HG03439 (cell line): ENCODE results near the gene RSPH6A.

ENCODE experiments used
- ATAC-seq: cut with Tn5 transposase; IDR thresholded peaks from one replicate; pipeline ENCODE4 v1.9.1; 2021; ENCODE audit warnings: mild to moderate bottlenecking, moderate library complexity; ENCODE audit not compliant: unreplicated experiment

Gene RSPH6A

DNA sequence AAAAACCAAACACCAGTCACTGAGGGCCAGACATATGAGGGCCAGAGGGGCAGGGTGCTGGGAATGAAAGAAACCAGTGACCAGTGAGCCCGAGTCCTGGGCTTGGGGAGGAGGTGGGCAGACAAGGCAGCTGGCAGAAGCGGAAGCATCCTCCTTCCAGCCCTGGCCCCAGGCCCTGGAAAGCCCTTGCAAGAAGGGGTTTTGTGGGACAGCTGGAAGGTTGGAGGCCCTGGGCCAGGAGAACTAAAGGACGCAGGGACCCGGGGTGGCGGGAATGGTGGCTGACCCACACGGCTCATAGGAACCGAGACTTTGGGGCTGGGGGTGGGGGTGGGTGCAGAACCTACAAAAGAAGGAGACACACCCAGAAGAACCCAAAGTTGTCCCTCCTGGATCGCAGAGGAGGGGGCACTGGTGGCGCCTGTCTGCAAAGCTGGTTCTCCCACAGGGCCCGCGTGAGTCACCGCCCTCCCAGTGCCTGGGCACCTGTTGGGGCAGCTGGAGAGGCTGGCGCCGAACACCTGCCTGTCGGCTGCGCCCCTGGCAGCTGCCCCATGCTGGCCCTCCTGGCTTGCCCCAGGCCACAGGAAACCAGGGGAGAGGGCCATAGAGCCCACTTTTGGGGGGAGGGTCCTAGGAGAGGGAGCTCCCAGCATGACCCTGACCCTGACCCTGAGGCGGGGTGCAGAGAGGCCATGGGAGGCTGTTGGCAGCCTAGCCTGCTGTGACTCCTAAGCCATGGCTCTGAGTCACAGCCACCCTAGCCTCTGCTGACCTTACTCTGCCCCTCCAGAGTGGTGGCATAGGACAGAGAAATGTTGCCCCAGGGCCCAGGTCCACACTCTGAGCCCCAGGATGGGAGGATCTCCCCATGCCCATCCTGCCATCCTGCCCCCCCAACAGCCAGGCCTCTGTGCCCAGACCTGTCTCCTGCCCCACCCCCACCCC, 33.6 kb downstream of the RSPH6A start:
- no peak for ATAC-seq

DNA sequence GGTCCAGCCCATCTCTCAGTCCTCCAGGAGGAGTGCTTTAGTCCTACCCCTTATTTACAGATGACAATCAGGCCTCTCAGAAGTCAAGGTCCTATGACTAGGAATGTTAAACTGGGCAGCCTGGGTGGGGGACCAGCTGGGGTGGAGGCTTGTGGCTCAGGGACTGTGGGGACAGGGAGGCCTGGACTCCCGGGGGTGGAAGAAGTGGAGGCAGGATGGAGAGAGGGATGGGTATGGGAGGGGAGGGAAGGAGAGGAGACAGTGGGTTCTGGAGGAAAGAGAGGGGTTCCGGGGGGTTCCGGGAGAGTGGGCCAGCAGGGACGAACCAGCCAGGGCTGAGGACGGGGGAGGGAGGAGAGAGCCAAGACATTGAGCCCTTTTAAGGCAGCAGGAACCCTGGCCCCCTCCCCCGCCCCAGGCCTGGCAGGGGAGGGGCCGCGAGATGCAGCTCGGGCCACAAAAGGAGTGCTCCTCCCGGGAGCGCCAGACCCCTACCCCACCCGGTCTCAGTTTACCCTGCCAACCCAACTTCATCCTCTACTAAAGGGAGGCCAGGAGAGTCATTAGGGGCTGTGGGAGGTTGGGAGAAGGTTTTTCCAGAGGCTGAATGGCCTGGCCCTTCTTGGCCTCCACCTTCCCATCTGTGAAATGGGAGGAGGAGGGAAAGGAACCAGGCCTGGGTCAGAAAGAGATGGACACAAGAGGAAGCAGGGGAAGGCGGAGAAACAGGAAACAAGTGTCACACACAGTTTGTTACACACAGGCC, 34.5 kb downstream of the RSPH6A start:
- ATAC-seq, result no peak

GRCh38 chr19:45780146-45780447, 35.0 kb downstream of the RSPH6A start:
- ATAC-seq, result no peak

GRCh38 chr19:45779231-45780145, 35.6 kb downstream of the RSPH6A start:
- ATAC-seq, result peak; percentile 66

- ATAC-seq, result no peak
Observed at GRCh38 chr19:45778010-45778661, 37.0 kb downstream of the RSPH6A start.

GRCh38 chr19:45777395-45777961, 37.6 kb downstream of the RSPH6A start:
- no peak for ATAC-seq

- ATAC-seq, result no peak
Observed at GRCh38 chr19:45774765-45775164, 40.3 kb downstream of the RSPH6A start.

DNA sequence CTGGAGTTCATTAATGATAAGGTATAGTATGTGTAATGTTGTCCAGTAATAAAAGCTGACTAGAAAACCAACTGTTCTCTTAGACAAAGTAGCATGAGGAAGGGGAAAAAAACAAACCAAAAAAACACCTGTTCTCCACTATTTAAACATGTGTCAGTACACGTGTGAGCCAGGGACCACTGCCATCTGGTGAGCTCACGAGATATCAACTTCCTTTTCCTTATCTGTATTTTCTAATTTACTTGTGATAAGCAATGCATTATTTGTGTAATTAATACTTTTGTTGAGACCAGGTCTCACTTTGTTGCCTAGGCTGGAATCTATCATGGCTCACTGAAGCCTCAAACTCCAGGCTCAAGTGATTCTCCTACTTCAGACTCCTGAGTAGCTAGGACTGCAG, 41.7 kb downstream of the RSPH6A start:
- ATAC-seq, result no peak

DNA sequence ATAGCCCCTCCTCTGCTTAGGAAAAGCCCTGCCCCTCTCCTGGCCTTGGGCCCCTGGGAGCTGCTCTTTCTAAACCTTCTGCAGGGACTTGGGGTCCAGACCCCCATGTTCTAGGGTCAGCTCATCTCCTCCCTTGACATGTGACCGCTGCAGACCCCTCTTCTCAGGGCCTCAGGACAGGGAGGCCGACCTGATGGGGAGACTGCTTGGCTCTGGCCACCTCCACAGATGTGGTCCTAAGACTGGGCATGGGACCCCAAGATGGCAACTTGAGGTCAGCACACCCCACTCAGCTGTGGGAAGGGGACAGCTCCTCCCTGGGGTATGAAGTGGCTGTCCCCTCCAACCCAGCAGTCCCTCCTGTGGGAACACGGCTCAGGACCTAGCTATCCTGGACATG, 42.2 kb downstream of the RSPH6A start:
- no peak for ATAC-seq

DNA sequence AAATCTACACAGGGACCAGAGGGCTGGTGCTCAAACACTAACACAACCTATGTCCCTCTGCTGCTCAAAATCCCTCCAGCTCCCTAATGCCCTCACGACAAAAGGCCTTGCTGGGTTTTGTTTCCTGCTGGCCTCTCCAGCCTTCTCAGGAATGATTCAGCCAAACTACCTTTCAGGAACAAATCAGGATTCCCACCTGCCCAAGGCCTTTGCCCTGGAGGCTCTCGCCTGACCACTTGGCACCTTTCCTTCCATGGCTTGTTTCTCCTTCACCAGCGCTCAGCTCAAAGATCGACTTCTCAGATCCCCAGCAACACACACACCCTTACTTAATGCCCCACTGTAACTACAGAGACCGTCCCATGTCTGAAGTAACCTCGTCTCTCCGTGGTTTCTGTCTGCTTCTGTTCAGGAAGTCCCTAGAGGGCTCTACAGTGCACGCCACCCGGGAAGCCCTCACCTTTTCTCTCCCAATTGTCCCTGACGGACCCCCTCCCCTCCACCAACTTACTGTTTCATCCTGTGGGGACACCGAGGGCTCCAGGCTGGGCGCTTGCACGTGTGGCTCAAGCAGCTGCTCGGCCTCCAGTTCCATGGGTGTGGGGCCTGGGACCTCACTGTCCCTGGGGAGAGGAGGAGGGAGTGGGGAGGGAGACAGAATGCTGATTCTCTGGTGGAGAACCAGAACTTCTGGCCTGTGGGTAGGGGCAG, 42.8 kb downstream of the RSPH6A start:
- no peak for ATAC-seq

DNA sequence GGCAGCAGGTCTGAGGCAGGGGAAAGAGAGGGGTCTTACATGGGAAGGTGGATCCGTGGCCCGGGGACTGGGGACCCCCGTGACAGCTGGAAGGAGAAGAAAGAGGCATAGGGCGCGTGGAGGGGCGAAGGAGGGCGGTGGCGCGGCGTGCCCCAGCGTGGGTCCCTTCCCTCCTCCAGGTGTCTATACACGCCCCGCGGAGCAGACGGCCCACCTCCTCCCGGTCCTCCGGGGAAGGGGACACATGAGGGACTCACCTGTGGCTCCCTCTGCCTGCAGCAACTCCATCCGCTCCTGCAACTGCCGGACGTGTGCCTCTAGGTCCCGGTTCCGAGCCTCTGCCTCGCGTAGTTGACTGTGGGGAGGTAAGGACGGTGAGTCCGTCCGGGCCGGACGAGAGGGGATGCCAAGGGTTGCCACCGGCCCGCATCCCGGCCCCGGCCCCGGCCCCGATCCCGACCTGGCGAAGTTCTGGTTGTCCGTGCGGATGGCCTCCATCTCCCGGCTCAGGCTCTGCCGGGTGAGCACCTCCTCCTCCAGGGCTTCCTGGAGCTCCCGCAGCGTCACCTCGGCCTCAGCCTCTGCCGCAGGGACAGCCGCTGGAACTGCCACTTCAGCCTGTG, 43.7 kb downstream of the RSPH6A start:
- ATAC-seq, result no peak

DNA sequence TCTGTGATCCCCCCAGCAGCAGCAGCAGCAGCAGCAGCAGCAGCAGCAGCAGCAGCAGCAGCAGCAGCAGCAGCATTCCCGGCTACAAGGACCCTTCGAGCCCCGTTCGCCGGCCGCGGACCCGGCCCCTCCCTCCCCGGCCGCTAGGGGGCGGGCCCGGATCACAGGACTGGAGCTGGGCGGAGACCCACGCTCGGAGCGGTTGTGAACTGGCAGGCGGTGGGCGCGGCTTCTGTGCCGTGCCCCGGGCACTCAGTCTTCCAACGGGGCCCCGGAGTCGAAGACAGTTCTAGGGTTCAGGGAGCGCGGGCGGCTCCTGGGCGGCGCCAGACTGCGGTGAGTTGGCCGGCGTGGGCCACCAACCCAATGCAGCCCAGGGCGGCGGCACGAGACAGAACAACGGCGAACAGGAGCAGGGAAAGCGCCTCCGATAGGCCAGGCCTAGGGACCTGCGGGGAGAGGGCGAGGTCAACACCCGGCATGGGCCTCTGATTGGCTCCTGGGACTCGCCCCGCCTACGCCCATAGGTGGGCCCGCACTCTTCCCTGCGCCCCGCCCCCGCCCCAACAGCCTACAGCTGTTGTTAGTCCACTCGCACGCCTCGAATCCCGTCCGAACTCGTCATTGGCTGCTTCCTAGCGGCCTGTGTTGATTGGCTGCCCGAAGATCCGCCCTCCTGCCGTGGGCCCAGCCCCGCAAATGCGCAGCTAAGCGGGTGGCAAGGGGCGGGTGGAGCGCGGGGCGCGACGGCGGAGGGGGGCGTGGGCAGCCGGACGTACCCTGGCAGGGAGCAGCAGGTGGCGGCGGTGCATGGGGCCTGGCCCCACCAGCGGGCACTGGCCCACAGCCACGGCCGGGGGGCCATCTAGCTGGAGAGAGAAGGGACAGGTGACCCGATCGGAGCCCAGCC, 44.7 kb downstream of the RSPH6A start:
- peak; percentile 44 for ATAC-seq

- ATAC-seq, result no peak
Observed at GRCh38 chr19:45769821-45770191, 45.3 kb downstream of the RSPH6A start.

DNA sequence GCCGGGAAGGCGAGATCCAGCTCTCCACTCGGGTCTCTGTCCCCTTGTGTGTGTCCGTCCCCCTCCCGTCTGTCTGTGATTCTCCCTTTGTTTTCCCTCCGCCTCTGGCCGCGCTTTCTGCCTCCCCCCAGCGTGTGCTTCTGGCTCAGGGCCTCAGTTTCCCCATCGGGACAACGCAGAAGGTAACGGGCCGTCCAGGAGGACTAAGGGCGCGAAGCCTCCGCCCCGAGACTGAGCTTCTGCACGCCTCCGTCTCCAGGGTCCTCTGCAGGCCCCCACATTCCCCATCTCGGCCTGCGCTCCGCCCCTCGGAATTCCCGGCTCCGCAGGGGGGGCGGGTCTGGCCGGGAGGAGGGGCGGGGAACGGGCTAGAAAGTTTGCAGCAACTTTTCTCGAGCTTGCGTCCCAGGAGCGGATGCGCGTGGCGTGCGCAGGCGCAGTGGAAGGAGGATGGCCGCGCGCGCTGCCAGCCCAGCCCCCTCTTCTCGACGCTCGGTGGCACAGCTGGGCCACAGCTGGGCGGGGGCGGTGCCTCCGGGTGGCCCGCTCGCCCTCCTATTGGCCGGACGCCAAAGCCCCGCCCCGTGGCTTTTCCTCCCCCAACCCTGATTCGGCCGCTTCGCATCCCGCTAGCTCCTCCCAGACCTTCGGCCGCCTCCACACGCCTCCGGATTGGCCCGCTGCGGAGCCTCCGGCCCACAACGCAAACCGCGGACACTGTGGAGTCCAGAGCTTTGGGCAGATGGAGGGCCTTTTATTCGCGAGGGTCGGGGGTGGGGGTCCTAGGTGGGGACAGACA, 45.9 kb downstream of the RSPH6A start, which contains the start of gene SIX5:
Gene SIX5 (minus strand): TSS at position 269 of the 799 bp plus-strand sequence. CDS start 408 bp downstream, outside the sequence.
- ATAC-seq, result peak; percentile 54

DNA sequence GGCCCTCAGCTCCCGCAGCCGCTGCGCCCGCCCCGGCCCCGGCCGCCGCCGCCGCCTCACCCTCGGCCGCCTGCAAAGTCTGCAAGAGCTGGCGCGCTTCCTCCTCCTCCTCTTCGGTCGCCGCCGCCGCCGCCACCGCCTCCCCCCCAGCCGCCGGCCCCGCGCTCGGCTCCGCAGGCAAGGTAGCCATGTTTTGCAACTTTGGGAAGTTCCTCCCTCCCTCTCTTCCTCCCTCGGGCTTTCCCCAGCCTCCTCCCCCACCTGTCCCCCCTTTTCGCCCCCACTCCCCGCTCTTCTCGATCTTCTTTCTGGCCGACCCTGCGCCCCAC, 46.5 kb downstream of the RSPH6A start:
- no peak for ATAC-seq

GRCh38 chr19:45767881-45768654, 47.0 kb downstream of the RSPH6A start:
- ATAC-seq, result no peak
